GM06990 (cell line): Measurements from ENCODE around the gene COQ8A.

ENCODE experiments used
- DNase-seq: peaks from one replicate; pipeline ENCODE4 v3.0.0-alpha.2; 2011; ENCODE audit not compliant: insufficient read length; ENCODE audit errors: extremely low read depth
- H3K27me3 ChIP-seq: replicated peaks from 2 replicates; pipeline ENCODE4 v1.6.0; 2011; ENCODE audit warnings: low read length; ENCODE audit not compliant: control insufficient read depth, insufficient read depth
- H3K36me3 ChIP-seq: 2 replicates; pipeline ENCODE4 v1.5.1; 2011; ENCODE audit warnings: low read length; ENCODE audit not compliant: control insufficient read depth, insufficient read depth
- H3K4me3 ChIP-seq: replicated peaks from 2 replicates; pipeline ENCODE4 v1.5.1; 2011; ENCODE audit warnings: low read depth, mild to moderate bottlenecking, control low read depth, low read length
- TF ChIP-seq, protein P1 (sequence below): IDR thresholded peaks from 2 replicates; pipeline ENCODE4 v1.5.1; 2011; ENCODE audit warnings: low read length, control low read depth, mild to moderate bottlenecking, inconsistent platforms; ENCODE audit not compliant: insufficient read depth, poor library complexity, severe bottlenecking

COQ8A gene

DNA sequence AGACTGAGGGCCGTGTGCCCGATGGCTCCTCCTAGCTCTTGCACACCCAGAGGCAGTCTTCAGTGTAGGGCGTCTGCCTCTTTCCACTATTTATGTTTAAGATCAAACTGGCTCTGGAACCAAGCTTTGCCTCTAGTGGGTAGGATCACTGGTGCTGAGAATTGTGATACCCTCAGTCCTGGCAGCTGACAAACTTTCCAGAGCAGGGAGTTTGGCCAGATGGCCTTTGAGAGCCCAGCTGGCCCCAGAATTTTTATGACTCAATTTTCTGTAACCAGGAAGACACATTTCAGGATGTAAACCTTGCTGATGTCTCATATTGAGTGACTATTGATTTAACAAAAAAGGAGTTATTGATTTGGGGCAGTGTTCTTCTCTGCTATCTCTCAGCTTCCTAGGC, 6.7 kb downstream of the COQ8A start:
- Histone ChIP-seq H3K27me3 (no peaks in the 10 kb centered on the region), H3K4me3 (no peak overlapping the region), H3K36me3 (no peaks in the 10 kb centered on the region)
- DNase-seq, result no peak
- TF ChIP-seq, protein P1, sequence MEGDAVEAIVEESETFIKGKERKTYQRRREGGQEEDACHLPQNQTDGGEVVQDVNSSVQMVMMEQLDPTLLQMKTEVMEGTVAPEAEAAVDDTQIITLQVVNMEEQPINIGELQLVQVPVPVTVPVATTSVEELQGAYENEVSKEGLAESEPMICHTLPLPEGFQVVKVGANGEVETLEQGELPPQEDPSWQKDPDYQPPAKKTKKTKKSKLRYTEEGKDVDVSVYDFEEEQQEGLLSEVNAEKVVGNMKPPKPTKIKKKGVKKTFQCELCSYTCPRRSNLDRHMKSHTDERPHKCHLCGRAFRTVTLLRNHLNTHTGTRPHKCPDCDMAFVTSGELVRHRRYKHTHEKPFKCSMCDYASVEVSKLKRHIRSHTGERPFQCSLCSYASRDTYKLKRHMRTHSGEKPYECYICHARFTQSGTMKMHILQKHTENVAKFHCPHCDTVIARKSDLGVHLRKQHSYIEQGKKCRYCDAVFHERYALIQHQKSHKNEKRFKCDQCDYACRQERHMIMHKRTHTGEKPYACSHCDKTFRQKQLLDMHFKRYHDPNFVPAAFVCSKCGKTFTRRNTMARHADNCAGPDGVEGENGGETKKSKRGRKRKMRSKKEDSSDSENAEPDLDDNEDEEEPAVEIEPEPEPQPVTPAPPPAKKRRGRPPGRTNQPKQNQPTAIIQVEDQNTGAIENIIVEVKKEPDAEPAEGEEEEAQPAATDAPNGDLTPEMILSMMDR, result no peak

- no peak overlapping the region for H3K4me3 ChIP-seq
- no peak for DNase-seq
- no peaks in the 10 kb centered on the region for H3K36me3 ChIP-seq
- no peaks in the 10 kb centered on the region for H3K27me3 ChIP-seq
- TF ChIP-seq, protein P1, result no peak
Observed at GRCh38 chr1:226948051-226948450, 8.0 kb downstream of the COQ8A start.

- no peaks in the 10 kb centered on the region for H3K27me3 ChIP-seq
- H3K4me3 ChIP-seq, result no peak overlapping the region
- TF ChIP-seq, protein P1, result no peak
- no peak for DNase-seq
- no peaks in the 10 kb centered on the region for H3K36me3 ChIP-seq
Observed at GRCh38 chr1:226948480-226948879, 8.4 kb downstream of the COQ8A start.

- H3K36me3 ChIP-seq, result no peaks in the 10 kb centered on the region
- TF ChIP-seq, protein P1, result no peak
- DNase-seq, result no peak
- no peaks in the 10 kb centered on the region for H3K27me3 ChIP-seq
- H3K4me3 ChIP-seq, result no peak overlapping the region
Observed at GRCh38 chr1:226948996-226949395, 8.9 kb downstream of the COQ8A start.

DNA sequence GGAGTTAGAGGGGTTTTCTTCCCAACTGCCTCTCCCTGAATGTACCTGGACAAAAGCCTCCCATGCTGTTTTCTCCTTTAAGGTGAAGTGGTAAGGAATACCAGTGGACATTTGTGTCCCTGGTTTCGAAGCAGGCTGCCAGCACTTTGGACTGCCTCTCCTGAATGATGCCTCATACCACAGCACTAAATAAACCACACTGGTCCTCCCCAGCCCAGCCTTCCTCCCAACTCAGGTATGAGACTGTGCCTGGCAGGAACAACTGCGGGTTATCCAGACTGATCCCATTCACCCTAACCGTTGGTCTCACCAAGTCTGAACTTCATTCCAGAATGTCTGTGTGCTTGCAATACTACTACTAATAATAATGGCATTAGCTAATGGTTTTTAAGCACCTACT, 9.3 kb downstream of the COQ8A start:
- TF ChIP-seq, protein P1, result no peak
- DNase-seq, result no peak
- H3K4me3 ChIP-seq, result no peak overlapping the region
- no peaks in the 10 kb centered on the region for H3K36me3 ChIP-seq
- no peaks in the 10 kb centered on the region for H3K27me3 ChIP-seq

GRCh38 chr1:226950316-226950715, 10.2 kb downstream of the COQ8A start:
- H3K4me3 ChIP-seq, result no peak overlapping the region
- H3K36me3 ChIP-seq, result no peaks in the 10 kb centered on the region
- no peaks in the 10 kb centered on the region for H3K27me3 ChIP-seq
- no peak for DNase-seq
- TF ChIP-seq, protein P1, result no peak
